Activated naive CD8-positive, alpha-beta T cell treated with anti-CD3 and anti-CD28 coated beads, Interleukin-2, amount 50 U/mL, for 24 hours (primary cell): Measurements from ENCODE around the gene PRKD2.

ENCODE experiments used
- ATAC-seq: fragments of 150-1000 bp; cut with Tn5 transposase; one replicate; pipeline ENCODE4 v1.10.0; 2021
- DNase-seq: peaks from one replicate; pipeline ENCODE4 v3.0.0; 2021
- H3K27ac Mint-ChIP-seq: one replicate; pipeline ENCODE4 v1.8.0; 2021; ENCODE audit warnings: mild to moderate bottlenecking, mixed read lengths
- H3K27me3 Mint-ChIP-seq: one replicate; pipeline ENCODE4 v1.8.0; 2021; ENCODE audit warnings: mixed read lengths
- H3K36me3 Mint-ChIP-seq: one replicate; pipeline ENCODE4 v1.8.0; 2021; ENCODE audit warnings: low read depth, mixed read lengths
- H3K4me1 Mint-ChIP-seq: one replicate; pipeline ENCODE4 v1.8.0; 2021; ENCODE audit warnings: mixed read lengths
- H3K4me3 Mint-ChIP-seq: one replicate; pipeline ENCODE4 v1.8.0; 2021; ENCODE audit warnings: mild to moderate bottlenecking, moderate library complexity, mixed read lengths
- H3K9me3 Mint-ChIP-seq: one replicate; pipeline ENCODE4 v1.8.0; 2021; ENCODE audit warnings: mixed read lengths

The PRKD2 gene

GRCh38 chr19:46746281-46747057, 29.6 kb upstream of the PRKD2 start, which contains the start of gene STRN4:
TSS of gene STRN4 (minus strand) at chr19:46746450. CDS start at chr19:46746430, 20 bp downstream.
- Mint-ChIP-seq H3K4me1 (peaks cover 42% of the 10 kb centered on the region), H3K27ac (peak within 1 kb of the TSS; percentile 88), H3K9me3 (no peaks in the 10 kb centered on the region), H3K4me3 (peak within 1 kb of the TSS; percentile 93), H3K27me3 (no peaks in the 10 kb centered on the region), H3K36me3 (peaks cover 14% of the 10 kb centered on the region)
- peak; percentile 60 for DNase-seq
- peak; percentile 62 for ATAC-seq

GRCh38 chr19:46745521-46746280, 28.8 kb upstream of the PRKD2 start, which contains the start of gene FKRP:
TSS of gene FKRP (plus strand) at chr19:46746057. CDS start at chr19:46755451, 9,394 bp downstream.
- peaks cover 16% of the 10 kb centered on the region for H3K36me3 Mint-ChIP-seq
- H3K4me1 Mint-ChIP-seq = peaks cover 48% of the 10 kb centered on the region
- DNase-seq = peak; percentile 46
- no peaks in the 10 kb centered on the region for H3K27me3 Mint-ChIP-seq
- H3K27ac Mint-ChIP-seq = peak within 1 kb of the TSS; percentile 88
- peak; percentile 38 for ATAC-seq
- H3K9me3 Mint-ChIP-seq = no peaks in the 10 kb centered on the region
- peak within 1 kb of the TSS; percentile 93 for H3K4me3 Mint-ChIP-seq

- ATAC-seq = no peak
- Mint-ChIP-seq H3K9me3 (no peaks in the 10 kb centered on the region), H3K4me3 (peak overlapping the region; percentile 93), H3K4me1 (peaks cover 53% of the 10 kb centered on the region), H3K27me3 (no peaks in the 10 kb centered on the region), H3K36me3 (peaks cover 22% of the 10 kb centered on the region), H3K27ac (peak overlapping the region; percentile 81)
- DNase-seq = no peak
Measured at GRCh38 chr19:46745030-46745429, 28.1 kb upstream of the PRKD2 start.

GRCh38 chr19:46744005-46744691, 27.2 kb upstream of the PRKD2 start:
- Mint-ChIP-seq H3K36me3 (peaks cover 22% of the 10 kb centered on the region), H3K9me3 (no peaks in the 10 kb centered on the region), H3K27me3 (no peaks in the 10 kb centered on the region), H3K4me3 (peak overlapping the region; percentile 93), H3K4me1 (peaks cover 53% of the 10 kb centered on the region), H3K27ac (no peak overlapping the region)
- ATAC-seq = no peak
- DNase-seq = no peak

GRCh38 chr19:46742926-46743480, 26.1 kb upstream of the PRKD2 start:
- Mint-ChIP-seq H3K4me3 (peak overlapping the region; percentile 43), H3K9me3 (no peaks in the 10 kb centered on the region), H3K27ac (no peak overlapping the region), H3K36me3 (peaks cover 21% of the 10 kb centered on the region), H3K4me1 (peaks cover 50% of the 10 kb centered on the region), H3K27me3 (no peaks in the 10 kb centered on the region)
- DNase-seq = no peak
- no peak for ATAC-seq

GRCh38 chr19:46741447-46741846, 24.5 kb upstream of the PRKD2 start:
- DNase-seq (no peak), ATAC-seq (no peak)
- Mint-ChIP-seq H3K9me3 (no peaks in the 10 kb centered on the region), H3K4me1 (peaks cover 40% of the 10 kb centered on the region), H3K27ac (no peak overlapping the region), H3K27me3 (no peaks in the 10 kb centered on the region), H3K4me3 (no peak overlapping the region), H3K36me3 (peaks cover 29% of the 10 kb centered on the region)

GRCh38 chr19:46739290-46739771, 22.4 kb upstream of the PRKD2 start:
- DNase-seq = no peak
- Mint-ChIP-seq H3K27me3 (no peaks in the 10 kb centered on the region), H3K36me3 (peaks cover 34% of the 10 kb centered on the region), H3K27ac (no peak overlapping the region), H3K9me3 (no peaks in the 10 kb centered on the region), H3K4me1 (peaks cover 32% of the 10 kb centered on the region), H3K4me3 (no peak overlapping the region)
- ATAC-seq = no peak

GRCh38 chr19:46737761-46738171, 20.9 kb upstream of the PRKD2 start:
- Mint-ChIP-seq H3K27me3 (no peaks in the 10 kb centered on the region), H3K36me3 (peaks cover 40% of the 10 kb centered on the region), H3K4me1 (peaks cover 18% of the 10 kb centered on the region), H3K27ac (no peak overlapping the region), H3K4me3 (no peak overlapping the region), H3K9me3 (no peaks in the 10 kb centered on the region)
- DNase-seq (no peak), ATAC-seq (no peak)

- Mint-ChIP-seq H3K9me3 (no peaks in the 10 kb centered on the region), H3K27ac (no peak overlapping the region), H3K4me1 (peaks cover 16% of the 10 kb centered on the region), H3K27me3 (no peaks in the 10 kb centered on the region), H3K4me3 (no peak overlapping the region), H3K36me3 (peaks cover 38% of the 10 kb centered on the region)
- DNase-seq (no peak), ATAC-seq (no peak)
Measured at GRCh38 chr19:46737298-46737654, 20.4 kb upstream of the PRKD2 start.

- DNase-seq (no peak), ATAC-seq (no peak)
- Mint-ChIP-seq H3K4me1 (peaks cover 17% of the 10 kb centered on the region), H3K27ac (no peak overlapping the region), H3K36me3 (peaks cover 38% of the 10 kb centered on the region), H3K27me3 (no peaks in the 10 kb centered on the region), H3K4me3 (no peak overlapping the region), H3K9me3 (no peaks in the 10 kb centered on the region)
Measured at GRCh38 chr19:46736531-46737297, 19.8 kb upstream of the PRKD2 start.

GRCh38 chr19:46733690-46734292, 16.9 kb upstream of the PRKD2 start:
- no peak overlapping the region for H3K27ac Mint-ChIP-seq
- H3K9me3 Mint-ChIP-seq = no peaks in the 10 kb centered on the region
- peaks cover 40% of the 10 kb centered on the region for H3K36me3 Mint-ChIP-seq
- ATAC-seq = no peak
- DNase-seq = no peak
- H3K4me1 Mint-ChIP-seq = peaks cover 18% of the 10 kb centered on the region
- H3K4me3 Mint-ChIP-seq = no peak overlapping the region
- no peaks in the 10 kb centered on the region for H3K27me3 Mint-ChIP-seq

- Mint-ChIP-seq H3K36me3 (peaks cover 41% of the 10 kb centered on the region), H3K27me3 (no peaks in the 10 kb centered on the region)
- no peak for DNase-seq
Measured at GRCh38 chr19:46732966-46733689, 16.2 kb upstream of the PRKD2 start.

More at GRCh38 chr19:46732966-46733689, 16.2 kb upstream of the PRKD2 start:
- peaks cover 21% of the 10 kb centered on the region for H3K4me1 Mint-ChIP-seq
- H3K4me3 Mint-ChIP-seq = no peak overlapping the region
- no peaks in the 10 kb centered on the region for H3K9me3 Mint-ChIP-seq
- no peak for ATAC-seq
- no peak overlapping the region for H3K27ac Mint-ChIP-seq
